Activated CD4-positive, alpha-beta T cell treated with anti-CD3 and anti-CD28 coated beads, Interleukin-2, amount 50 U/mL, for 24 hours (primary cell): ENCODE results near the gene SRGAP3.

Experiments used
- DNase-seq, 2 donors: peaks; one replicate each; pipeline ENCODE4 v3.0.0-alpha.2; 2020; ENCODE audit warnings: low read depth in 1 of 2, low spot score in 1 of 2

SRGAP3 gene

DNA sequence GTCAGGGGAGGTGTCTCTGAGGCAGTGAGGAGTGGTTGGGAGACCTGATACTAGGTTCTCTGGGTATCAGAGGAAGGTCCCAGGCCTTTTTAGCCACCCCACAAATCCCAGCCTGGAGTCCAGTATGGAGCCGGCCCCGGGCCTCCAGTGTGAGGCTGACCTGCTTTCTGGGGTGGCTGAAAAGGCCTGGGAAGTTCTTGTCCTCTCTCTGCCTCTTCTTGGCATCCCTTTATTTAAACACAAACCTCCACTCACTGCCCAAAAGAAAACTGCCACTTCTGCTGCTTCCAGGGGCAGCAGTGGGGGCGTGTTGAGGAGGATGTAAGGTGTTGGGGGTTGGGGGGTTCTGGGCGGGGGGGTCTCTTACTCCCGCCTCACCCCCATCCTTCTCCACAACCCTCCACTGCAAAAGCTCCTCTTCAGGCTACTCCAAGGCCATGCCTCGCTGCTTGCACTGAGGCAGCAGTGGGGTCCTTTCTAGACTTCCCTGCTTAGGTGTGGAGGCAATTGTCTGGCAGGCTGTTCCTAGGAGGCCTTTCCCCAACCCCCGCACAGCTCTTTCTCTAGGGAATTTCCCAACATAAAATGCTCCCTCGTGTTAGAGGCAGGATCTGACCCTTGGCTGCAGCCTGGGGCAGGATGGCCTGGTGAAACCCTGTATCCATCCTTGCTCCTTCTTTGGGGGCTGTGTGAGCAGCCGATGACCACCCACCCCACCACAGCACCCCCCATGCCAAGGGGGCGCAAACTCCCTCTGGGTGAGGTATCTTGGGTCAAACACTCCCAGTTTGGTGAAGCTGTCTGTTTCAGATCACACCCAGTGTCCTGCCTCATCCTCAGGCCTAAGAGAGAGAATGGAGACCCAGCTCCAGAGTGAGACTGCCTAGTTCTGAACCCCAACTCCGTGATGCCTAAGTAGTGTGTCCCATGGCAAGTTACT lies 274.1 kb downstream of the SRGAP3 start:
- no peak for DNase-seq

DNA sequence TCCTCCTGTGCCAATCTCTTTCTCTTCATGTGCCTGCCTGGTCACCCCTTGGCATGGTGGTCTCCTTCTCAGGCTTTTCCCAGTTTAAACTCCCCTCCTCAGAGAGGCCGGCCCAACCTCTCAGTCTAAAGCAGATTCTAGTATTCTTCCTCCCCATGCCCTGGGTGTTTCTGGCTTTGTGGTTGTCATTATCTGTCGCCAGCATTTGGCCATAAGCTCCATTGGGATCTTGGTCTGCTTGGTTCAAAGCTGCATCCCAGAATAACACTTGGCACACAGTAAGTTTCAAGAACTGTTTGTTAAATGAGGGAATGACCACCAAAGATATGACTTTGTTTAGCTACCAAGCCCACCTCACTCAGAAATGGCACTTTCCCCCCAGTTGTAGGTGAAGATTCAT lies 275.0 kb downstream of the SRGAP3 start:
- DNase-seq = no peak

DNA sequence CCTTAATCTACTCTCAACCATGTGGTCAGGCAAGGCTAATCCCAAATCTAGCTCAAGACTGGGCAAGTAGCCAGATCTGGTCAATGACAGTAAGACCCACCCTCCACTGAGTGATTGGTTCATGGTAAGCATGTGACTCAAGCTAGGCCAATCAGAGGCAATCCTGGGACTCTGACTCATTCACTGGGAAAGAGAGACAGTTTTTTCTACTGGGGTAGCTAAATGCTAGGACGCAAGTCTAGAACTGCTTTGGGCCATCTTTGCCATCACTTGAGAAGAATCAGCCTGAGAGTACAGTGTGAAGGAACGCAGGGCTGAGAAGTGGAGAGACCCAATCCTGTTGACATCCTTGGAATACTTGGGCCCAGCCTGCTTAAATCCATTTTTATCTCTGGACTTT lies 276.8 kb downstream of the SRGAP3 start:
- no peak for DNase-seq

DNA sequence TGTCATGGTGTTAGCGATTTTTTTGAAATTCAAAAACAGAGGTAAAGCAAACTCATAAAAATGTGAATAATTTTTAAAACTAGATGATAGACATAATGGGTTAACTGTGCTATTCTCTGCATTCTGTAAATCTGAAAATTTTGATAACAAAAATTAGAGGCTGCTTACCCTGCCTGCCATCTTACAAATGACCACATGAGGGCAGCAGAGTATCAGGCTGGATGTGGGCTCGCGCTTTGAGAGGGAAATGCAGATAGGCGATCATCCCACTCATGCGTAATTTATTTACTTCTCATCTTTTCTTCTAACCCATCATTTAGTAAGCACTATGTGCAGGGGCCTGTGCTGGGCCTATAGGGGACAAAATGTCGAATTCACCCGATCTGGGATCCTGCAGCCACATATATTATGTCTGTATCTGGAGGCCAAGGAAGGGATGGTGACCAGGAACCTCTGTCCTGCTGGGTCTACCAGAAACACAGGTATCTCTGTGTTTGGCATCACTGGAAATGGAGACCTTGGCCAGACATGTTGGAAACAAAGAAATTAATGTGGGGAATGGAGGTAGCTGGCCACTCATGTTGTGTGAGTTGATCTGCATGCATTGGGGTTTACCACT lies 278.4 kb downstream of the SRGAP3 start:
- peak; percentile 60 to 68 for DNase-seq

DNA sequence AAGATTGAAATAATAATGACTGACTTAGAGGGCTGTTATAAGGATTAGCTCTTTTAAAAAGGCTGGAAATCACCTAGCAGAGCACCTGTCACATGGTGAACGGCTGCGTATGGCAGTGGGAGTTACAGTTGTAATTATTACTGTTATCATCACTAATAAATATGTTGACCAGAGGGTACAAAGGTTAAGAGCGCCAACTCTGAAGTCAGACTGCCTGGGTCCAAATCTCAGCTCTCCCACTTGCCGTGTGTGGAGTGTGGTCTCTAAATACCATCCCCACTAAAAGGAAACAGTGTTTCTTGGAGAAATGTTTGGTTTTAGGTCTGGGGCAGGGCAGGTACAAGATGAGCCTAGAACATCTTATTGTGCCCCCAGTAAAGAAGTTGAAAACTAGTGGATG lies 280.2 kb downstream of the SRGAP3 start:
- no peak for DNase-seq

DNA sequence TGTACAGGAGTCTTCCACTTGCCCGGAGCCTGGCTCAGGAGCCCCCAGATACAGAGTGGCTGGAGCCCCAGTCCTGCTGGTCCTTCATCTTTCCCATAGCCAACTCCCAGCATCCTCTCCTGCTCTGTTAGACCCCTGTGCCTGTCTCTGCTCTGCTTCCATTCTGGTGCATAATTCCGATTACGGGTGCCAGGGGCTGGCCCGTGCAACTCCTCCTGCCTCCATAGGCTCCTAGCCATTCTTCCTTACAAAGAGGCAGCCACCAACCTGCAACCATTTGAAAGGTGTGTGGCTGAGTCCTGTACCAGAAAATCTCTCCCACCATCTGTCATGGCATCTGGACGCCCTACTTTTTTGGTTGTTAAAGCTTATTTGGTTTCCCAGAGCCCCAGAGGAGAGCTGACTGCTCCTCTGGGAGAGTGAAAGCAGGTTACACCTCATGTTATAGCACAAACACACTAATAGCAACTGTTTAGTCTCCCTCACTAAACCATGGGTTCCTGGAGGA lies 281.0 kb downstream of the SRGAP3 start:
- DNase-seq = no peak

DNA sequence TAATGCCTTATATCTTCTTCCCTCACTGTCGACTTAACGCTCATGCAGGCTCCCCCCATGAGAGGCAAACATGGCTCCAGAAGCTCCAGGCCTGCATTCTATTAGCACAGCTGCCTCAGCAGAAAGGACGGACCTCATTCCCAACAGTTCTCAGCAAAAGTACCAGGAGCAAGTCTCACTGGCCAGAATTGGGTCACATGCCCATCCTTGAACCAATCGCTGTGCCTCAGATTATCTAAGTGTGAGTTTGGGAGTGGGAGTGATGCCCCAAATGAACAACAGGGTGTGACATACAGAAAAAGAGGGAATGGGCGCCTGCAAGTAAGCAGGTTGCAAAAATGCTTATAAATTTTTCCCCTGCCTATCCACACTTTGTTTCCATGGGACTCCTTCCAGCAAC lies 281.9 kb downstream of the SRGAP3 start:
- no peak for DNase-seq

DNA sequence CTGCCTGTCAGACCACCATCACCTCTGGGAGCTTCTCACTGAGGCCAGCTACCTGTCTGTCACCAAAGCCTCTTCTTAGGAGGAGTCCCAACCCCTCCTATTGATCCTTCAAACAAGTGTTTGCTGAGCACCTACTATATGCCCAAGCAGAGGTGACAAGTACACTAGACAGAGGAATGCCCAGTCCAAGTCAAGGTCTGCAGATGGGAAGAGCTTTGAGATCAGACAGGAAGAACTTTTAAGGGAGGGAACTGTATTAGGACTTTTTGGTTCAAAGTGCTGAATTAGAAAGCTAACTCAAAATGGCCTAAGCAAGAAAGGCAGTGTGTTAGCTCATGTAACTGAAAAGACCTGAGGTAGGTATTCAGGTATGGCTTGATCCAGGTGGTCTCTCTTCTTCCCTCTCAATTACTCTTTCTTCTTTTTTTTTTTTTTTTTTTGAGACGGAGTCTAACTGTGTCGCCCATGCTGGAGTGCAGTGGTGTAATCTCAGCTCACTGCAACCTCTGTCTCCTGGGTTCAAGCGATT lies 282.6 kb downstream of the SRGAP3 start:
- DNase-seq = no peak

DNA sequence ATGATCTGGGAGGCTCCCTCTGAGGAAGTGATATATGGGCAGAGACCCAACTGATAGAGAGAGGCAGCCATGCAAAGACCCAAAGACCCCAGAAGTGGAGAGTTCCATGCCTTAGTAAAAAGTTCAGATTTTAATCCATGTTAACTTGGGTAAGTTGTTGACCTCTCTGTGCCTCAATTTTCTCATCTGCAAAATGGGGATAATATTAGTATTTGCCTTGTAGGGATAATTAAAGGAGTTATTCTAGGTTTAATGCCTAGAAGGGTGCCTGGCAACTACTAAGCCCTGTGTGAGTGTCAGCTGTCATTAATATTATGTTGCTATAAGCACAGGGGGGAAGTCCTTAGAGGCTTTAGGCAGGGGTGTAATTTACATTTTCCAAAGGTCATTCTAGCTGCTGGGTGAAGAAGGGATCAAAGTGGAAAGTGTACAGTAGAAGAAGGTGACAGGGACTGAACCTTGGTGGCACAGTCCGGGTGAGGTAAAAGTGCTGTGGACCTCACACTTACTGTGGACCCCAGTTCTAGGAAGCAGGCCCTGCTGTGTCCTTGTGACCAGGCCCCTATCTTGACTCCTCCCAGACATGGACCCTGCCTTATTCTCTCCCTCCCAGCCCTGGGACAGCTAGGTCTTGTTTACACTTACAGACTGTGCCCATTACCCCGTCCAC lies 283.2 kb downstream of the SRGAP3 start:
- DNase-seq = no peak

DNA sequence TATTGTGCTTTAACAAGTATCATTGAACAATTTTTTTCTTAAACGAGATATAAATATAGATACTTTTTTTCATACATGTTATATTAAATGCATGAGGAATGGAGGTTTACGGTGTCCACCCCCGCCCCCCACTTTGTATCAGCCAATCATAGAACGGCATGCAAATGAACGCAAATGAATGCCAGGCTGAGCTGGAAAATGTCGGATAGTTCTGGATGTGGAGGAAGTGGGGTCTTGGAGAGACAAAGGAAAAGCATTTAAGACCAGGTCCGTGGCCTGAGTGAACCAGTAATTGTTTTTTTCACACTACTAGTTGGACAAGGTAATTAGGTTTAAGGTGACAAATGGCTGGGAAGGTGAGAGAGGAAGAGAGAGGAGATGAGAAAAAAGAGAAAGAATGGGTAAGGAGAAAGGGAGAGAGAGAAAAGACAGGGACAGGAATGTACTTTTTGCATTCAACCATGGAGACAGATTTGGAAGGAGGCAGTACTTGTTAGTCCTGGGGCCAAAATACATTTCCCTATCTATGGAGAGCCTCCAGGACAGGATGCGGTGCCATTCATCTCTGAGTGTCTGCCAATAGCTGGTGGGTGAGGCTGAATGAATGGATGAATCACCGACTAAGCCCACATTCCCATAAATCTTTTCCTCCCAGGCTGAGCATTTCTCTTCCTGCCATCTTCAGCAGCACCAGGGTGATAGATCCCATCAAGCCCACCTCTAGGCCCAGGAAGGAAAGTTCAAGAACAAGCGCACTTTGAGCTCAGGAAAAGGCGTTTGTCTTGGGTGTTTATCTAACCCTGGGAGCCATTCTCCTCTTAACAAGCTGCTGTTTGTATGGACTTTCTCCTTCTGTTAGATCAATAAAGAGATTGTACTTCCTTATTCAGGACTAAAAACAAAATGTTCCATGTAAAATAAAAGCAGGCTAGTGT lies 284.7 kb downstream of the SRGAP3 start:
- no peak for DNase-seq

DNA sequence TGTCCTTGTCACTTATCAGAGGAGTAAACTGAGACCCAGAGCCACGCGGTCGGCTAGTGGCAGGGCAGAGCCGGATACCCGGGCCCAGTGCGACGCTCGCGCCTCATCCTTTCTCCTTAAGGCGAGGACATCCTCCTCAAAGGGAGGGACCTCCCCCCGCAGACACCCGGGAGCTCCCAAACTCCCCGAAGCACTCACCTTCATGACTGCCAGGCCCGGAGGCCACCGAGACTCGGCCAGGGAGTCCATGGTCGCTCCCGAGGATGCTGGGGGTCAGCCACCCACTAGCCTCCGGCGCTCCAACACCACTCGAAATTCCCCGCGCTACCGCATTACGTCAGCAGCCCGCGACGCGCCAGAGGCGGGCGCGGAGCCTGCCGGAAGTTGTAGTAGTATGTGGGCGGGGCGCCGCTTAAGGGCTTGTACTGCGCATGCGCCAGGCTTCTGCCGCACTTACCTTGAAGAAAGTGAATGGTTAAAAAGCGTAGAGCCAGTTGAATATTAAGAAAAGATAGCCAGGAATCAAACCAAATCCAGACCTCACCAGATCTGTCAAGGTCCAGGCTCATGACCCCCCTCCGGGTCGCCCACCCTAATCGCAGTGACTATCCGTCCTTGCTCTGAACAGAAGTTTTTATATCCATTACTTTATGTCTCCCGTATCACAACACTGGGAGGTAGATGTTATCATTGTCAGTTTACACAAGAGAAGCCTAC lies 286.2 kb downstream of the SRGAP3 start, which contains the start of gene RAD18:
Gene RAD18 (minus strand): TSS at position 336 of the 717 bp plus-strand sequence. CDS start 87 bp downstream, at position 249.
- DNase-seq = peak; percentile 86 to 91

DNA sequence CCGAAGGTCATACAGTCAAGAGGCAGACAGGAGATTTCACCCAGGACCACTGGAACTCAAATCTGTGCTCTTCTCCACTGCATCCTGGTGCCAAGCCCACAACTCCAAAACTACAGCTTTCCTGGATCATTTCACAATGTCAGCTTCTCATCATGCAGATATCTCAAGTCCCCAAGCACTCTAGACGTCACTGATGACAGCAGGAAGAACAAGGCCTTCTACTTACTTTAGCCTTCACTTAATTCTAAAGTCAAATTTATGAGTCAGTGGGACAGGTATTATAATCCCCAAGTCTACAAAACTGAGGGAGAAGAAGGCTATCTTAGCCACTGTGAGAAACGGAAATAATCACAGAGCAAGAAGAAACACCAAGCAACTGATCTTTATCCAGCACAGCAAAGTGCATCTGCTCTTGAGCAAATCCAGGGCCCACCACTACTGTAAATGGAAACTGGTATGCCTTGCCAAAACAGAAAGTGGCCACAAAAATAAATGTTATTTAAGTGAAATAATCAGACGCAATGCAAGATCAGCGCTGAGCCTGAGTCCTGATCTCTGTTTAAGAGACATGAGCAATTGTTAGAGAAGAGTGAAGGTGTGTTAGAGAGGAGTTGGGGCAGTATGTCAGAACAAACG lies 287.1 kb downstream of the SRGAP3 start:
- no peak for DNase-seq

DNA sequence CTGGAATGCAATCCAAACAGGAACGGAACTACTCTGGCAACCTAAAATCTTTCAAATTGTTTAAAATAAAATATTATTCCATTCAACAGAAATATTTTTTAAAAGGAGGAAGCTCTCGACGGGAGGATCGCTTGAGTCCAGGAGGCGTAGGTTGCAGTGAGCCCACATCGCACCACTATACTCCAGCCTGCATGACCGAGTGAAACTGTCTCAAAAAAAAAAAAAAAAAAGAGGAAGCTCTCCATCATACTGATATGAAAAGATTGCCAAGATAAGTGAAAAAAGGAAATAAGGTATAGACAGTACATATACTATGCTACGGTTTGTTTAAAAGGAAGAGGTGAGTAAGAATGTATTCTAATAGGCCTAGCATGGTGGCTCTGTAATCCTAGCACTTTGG lies 289.8 kb downstream of the SRGAP3 start:
- no peak for DNase-seq

DNA sequence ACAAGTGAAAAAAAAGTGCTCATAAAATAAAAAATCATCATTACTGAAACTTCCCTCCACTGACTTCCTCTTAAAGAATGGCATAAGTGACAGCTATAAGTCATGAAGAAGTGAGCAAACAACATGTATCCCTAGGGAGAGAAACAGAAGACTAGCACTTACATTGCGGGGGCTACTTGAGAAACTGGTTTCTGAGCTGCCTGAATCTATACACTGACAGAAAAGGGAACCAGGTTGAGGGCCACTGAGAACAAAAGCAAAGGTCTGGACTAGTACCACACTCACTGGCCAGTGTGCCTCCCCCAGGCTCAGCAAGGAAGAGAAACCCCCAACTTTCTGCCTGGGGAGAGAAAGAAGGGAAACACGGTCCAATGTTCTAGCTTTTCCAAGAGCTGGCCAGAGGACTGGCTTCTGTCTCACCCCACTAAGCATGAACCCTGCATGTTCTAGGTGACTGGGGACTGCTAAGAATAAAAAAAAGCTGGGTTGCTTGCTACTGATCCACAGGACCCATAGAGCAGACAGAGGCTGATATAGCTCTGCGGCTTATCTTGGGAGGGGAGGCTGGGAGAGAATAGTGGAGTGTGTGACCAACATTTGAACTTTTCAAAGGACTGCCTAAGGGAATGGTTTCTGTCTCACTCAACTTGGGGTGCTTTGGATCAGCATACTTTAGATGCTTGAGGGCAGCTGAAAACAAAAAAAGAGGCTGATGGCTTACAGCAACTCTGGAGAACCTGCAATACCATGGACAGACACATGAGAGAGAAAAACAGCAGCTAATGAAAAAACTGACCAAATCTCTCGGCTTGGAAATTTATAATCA lies 294.3 kb downstream of the SRGAP3 start:
- no peak for DNase-seq

DNA sequence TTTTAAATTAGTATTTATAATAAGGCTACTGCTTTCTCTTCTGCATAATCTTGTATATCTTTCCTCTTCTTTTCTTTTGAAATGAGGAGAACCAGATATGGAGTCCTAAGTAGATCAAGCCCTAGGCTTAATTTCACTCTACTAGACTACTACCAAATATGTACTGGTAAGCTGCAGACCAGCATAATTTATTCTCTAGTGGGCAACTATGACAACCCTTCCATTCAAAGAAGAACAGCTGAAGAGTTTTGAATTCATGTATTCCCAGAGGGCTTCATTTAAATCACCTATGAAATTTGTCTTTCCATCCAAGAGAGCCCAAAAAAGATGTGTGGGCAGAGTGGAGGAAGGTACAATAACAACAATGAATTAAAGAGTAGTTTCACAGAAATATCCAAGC lies 296.1 kb downstream of the SRGAP3 start:
- no peak for DNase-seq

DNA sequence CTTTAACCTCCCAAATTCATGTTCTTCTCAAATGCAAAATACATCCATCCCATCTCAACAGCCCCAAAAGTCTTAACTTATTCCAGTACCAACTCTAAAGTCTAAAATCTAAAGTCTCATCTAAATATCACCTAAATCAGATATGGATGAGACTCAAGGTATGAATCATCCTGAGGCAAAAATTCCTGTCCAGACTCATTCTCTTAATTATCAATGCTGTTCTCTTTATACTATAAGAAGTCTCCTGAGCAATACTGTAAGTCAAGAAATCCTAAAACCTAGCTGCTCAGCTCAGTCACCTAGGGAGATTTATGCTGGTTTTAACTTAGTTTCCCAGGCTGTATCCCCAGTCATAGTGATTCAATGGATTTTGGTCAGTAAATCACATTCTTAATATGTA lies 297.3 kb downstream of the SRGAP3 start:
- no peak for DNase-seq

DNA sequence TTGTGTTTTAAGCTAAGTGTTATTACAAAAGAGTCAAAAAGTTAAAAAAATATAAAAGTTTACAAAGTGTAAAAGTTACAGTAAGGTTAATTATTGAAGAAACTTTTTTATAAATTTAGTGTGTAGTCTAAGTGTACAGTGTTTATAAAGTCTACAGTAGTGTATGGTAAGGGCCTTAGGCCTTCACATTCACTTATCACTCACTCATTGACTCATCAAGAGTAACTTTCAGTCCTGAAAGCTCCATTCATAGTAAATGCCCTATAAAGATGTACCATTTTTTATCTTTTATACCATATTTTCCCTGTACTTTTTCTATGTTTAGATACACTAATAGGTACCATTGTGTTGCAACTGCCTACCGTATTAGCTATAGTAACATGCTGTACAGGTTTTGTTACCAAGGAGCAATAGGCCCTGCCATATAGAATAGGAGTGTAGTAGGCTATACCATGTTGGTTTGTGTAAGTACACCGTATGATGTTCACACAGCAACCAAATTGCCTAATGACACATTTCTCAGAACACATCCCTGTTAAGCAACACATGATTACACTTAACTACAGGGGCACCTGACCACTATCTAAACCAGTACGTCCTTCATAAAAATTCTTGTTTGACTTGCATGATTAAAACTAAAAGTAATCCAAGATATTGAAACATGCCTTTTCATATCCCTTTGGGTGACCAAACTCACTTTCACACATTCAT lies 303.4 kb downstream of the SRGAP3 start:
- DNase-seq = no peak
